ENCODE measurements around the gene AGAP3.

GRCh38 chr7:151070574-151070960, 15.7 kb upstream of the AGAP3 start:
- no peak for TF ChIP-seq POLR2A (IDR thresholded peaks at IDR 0.05; ENCODE audit: low read depth, low read length)
- TF ChIP-seq TAF1 (IDR thresholded peaks at IDR 0.05; ENCODE audit: borderline replicate concordance, low read depth, low read length): no peak

Measured in GM12892 (cell line).